Measurements from ENCODE around the gene ZNF831.

Gene ZNF831

DNA sequence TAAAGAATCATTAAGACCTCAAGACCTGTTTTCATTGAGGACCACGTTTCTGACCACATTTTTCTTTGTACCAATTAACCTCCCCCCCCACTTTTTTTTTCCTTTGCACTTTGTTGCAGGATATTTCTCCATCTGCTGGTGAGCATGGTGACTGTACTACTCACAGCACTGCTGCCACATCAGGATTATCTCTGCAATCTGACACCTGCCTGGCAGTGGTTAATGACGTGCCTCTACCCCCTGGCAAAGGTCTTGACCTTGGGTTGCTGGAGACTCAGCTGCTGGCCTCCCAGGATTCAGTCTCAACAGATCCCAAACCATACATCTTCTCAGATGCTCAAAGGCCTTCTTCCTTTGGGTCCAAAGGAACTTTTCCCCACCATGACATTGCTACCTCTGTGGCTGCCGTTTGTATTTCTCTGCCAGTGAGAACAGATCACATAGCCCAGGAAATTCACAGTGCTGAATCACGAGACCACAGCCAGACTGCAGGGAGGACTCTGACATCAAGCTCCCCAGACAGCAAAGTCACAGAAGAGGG is 90.2 kb downstream of the ZNF831 start:
- DNase-seq, result no peak

DNA sequence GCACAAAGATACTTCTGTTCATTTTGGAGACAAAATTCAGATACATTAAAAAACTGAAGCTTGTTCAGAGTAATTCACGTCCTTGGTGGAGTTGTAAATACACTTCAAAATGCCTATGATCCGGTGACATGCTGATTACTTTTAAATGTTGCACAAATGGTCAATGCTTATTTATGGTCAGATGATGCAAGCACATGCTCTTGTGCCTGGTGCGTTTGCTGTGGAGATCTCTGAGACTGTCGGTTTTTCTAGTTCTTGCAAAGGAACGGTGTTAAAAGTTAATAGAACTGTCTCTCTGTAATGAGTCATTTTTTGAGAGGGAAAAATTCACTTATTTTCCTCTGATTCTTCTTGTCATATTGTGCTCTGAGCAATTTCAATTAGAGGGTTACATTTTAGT is 91.6 kb downstream of the ZNF831 start:
- DNase-seq, result no peak

DNA sequence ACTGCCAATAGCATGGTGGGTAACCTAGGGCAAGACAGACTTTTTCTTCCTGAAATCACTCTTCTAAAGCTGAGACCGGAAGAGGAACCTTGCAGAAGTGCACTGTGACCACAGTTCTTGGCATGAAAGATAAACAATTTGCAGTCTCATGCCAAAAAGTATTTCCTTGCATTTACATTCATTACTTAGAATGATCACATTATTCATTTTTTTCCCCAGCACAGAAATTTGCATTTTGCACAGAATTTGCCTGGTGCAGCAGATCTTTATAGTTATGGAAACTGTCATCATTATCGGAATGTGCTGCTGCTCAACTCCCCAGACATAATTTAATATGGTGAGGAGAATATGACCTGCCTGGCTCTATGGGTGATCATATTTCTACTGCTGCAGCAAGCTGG is 94.6 kb downstream of the ZNF831 start:
- DNase-seq, result no peak

DNA sequence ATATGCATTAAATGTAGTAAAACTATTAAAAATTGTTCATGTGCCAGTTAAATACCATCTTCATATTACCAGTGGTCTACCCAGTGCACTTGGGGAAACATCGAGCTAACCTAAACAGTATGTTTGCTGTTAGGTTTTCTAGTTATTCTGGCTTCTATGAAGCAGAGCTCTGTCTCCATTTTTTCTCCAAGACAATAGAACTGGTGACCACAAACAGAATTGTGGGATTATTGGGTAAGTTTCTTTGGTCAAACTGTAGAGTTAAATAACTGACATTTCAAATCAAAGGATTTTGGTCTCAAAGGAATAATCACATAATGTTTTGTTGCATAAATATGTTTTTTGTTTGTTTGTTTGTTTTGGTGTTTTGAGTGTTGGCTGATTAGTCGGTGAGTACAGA is 96.3 kb downstream of the ZNF831 start:
- DNase-seq, result no peak

DNA sequence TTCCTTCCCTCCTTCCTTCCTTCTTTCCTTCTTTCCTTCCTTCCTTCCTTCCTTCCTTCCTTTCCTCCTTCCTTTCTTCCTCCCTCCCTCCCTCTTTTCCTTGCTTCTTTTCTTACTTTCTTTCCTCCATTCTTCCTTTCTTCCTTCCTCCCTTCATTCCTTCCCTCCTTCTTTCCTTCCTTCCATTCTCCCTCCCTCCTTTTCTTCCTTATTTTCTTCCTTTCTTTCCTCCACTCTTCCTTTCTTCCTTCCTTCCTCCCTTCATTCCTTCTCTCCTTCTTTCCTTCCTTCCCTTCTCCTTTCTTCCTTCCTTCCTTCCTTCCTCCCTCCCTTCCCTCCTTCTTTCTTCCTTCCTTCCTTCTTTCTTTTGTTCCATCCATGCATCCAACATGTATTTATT is 101.7 kb downstream of the ZNF831 start:
- no peak for DNase-seq

DNA sequence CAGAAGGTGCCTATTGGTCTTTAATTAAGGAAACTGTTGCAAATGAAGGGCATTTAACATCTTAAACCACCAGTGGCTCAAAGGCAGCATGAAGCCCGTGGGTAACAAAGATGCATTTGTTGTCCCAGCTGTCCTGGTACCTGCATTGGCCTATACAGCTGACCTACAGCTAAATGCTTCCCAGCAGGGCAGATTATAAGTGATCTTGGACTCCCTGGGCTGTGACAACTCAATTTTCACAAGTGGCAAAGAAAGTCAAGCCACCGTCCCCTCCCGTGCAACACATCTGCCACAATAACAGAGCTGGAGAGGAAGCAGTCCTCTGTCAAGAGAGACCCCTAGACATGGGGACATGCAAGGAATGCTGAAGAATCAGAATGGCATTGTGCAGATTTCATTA is 105.2 kb downstream of the ZNF831 start:
- DNase-seq, result no peak

DNA sequence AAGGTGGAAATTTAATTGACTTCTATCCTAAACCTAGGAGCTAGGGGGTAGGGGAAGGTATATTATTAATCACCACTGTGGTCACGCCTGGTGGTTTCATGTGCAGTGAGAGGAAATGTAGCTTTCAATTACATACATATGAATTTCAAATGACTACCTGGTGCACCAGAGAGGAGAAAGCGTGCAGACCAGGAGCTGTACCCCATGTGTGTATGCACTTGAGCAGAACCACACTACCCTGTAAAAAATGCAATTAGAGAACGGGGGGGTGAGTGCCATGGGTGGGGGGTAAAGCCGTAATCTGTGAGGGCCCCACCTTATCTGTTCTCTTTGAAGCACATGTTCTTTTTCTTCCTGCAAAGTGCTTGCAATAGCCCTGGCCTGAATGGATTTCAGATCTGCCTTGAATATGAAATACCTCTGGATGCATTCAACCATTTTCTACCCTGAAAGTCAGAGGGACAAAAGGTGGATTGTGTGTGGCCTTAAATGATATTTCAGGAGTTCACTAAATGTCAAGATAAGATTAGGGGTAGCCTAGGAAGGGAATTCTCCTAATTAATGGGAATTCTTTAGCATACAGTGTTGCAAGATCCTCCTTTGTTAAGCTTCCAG is 105.9 kb downstream of the ZNF831 start:
- DNase-seq, result no peak

DNA sequence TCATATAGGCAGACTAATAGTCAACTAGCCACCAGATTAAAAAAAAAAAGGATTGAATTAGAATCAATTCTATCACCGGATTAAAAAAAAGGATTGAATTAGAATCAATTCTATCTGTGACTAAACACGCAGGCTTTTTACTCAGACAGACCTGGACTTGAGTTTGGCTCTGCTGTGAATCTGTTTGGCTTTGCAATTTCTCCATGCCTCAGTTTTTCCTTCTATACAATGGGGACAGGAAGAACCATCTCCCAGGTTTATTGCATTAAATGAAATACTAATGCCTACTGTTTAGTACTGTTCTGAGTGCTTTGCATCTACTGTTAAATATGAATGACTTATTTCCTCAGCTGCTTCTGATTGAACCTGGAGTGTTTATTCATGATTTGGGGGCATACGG is 106.8 kb downstream of the ZNF831 start:
- DNase-seq, result no peak

DNA sequence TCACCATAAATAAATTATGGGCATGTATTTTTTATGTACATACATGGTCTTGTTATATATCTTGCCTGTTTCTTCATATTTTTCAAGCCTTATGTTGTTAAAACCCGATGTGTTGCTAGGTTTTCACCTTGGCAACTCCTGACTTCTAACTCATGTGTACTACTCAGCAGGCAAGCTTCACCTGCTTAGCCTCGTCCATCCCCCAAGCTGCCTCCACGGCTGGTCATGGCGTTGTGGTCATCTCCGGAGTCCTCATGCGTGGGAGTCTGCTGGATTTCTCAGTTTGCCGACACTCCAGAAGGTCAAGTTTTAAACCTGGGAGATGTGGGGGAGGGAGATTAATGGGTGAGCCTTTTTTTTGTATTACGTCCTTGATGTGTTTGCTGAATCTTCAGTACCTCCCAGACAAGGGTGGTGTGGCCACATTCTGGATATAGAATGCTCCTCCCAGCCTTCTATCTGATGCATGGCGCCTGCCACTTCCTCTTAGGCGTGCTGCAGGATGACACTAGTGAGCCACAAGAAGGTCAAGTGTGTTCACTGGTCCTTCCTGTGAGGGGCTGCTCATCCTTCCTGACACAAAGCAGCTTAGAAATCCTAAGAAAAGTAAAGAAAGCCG is 110.2 kb downstream of the ZNF831 start:
- no peak for DNase-seq

DNA sequence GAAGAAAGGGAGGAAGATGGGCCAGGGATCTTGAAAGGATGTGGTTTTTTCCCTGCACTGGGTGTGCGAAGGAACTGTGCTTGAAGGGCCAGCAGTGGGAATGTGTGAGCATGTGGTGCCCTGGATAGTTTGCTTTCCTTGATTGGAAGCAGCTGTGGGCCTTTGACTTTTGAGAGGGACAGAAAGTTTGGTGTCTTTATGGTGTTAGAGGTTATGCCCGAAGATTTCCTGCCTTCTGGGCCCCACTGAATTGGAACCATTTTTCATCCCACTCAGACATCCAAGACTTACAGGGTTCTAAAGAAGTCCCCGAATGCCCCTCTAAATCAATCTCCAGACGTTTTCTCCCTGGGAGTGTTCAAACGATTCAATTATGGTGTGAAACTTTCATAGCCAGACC is 113.3 kb downstream of the ZNF831 start:
- DNase-seq, result no peak

DNA sequence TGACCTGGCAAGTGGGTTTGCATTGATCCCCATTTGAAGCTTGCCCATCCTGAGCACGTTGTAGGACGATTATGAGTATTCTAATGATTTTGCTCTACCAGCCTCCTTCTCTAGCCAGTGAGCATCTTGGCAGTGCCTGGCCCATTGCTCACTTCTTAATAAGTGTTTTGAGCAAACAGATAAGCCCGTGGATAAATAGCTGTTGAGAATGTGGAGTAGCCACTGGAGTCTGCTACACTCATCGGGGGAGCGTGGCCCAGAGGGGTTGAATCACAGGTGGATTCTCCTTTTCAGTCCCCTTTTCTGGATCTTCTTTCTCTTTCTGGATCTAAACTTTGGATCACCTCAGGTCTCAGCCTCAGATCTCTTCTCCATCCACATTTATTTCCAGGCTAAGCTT is 120.8 kb downstream of the ZNF831 start:
- DNase-seq, result no peak

DNA sequence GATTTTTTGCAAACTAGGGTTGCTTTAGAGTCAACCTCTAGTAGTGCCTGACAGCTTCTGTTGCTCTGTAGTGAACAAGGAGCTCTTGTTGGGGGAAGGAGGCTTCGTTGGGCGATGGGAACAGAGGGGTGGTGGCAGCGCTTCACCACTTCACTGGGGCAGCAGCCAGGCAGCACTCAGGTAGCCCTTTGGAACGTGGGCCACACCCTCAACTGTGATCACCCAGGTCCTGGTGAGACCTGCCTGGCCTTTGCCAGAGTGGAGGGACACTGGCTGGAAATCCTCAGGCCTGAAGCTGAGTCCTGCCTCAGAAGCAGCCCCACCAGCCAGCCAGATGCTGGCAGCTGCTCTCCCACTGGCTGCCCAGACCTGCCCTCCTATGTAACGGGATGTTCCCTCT is 126.4 kb downstream of the ZNF831 start:
- no peak for DNase-seq

DNA sequence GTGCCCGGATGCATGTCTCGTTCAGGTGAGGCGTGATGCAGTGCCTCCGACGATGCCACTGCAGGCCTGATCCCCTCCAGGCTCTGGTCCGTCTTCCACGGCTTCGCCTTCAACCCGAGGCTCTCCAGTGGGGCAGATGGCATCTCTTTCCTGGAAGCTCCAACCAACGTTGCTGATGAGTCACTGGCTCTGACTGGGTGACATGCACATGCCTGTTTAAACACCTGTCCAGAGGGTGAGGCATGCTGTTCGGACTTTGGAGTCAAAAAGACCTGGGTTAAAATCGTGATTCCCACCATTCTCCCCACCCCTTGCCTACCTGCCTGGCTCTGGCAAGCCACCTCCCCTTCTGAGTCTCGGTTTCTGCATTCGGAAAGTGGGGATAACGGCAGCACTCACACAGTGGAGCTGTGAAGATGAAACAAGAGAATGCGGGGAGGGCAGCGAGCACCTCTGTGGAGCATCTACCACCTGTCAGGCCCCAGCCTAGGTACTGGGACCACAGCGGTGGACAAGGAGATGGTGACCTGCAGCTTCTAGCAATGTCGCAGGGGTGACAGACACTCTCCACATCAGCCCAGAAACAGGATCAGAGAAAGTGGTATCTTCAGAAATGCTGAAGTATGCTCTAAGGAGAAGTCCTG is 128.2 kb downstream of the ZNF831 start:
- DNase-seq, result no peak

DNA sequence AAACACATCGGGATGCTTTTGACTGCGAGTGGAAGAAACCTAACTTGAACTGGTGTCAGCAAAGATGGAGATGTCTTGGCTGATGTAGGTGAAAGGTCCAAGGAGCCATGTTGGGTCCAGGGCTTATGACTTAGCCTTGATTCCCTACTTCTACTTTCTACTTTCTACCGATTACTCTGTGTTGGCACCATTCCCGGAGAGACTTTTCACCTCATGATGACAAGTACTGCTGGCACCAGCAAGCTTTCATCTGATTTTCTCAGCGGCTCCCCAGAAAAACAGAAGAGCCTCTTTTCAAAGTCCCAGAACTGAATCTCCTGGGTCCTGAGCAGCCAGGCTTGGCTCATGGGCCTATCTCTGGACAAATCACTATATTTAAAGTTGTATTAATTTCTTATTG is 131.9 kb downstream of the ZNF831 start:
- no peak for DNase-seq

DNA sequence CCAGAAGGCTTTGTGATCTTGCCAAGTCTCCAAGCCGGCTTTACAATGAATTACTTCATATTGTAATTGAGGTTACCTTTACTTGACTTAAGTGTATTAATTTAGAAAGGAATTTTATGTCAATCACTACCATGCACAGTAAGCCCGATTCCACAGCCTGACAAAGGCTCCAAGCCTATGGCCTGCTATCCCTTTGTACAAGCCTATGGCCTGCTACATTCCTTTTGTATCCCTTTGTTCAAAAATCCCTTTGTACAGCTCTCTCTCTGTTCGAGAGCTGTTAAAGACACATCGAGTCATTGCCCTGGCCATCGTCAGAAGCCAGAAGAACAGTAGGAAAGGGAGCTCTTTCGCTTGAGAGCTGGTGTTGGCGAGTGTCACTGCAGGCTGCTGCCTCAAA is 134.1 kb downstream of the ZNF831 start:
- no peak for DNase-seq

DNA sequence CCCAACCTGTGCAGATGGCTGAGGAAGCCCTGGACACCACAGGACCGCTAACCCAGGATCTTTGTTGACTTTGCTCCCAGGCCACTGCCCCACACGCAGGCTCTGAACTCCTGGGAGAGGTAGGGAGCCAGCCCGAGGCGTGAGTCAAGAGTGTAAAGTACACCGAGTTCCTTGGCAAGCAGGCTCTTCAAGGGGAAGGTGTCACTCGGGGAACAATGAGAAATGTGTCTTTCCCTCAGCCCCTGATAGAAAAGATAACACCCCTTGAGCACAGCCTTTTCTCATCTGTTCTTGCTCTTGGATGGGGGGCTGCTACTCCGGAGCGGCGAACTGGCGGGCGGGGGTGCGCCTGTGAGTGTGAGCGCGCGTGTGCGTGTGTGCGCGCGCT is 136.3 kb downstream of the ZNF831 start:
- no peak for DNase-seq

DNA sequence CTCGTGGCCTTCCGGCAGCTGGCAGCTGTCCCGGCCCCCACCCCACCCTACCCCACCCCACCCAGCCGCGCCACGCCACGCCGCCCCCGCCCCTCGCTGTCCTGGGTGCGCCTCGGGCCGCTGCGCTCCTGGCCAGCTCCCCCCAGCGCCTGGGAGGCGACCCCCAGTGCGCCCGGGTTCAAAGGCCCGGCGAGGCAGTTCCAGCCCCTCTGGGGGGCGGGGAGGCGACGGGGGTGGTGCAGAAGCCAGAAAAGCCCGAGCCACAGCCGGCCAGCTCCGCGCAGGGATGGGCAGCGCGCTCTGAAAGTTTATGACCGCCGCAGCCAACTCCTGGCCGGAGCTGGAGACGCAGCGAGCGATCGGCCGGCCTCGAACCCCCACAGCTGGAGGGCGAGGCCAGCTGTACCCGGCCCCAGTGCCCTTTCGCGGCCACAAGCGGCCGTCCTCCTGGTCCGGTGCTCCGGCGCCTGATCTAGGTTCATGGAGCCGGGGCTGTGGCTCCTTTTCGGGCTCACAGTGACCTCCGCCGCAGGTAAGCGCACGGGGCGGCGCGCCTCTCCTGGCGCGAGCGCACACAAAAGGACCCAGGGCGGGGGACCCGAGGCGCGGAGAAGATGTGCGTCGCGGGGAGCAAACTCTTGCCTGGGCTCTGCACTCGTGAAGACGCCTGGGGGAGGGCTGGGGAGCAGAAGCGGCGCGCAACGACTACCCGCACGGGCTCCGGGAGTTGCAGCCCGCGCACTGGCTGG is 136.9 kb downstream of the ZNF831 start, which contains the start of gene EDN3:
EDN3 (plus strand) TSS at position 279 of the 749 bp plus-strand sequence; CDS start at position 481, 202 bp downstream.
- no peak for DNase-seq

DNA sequence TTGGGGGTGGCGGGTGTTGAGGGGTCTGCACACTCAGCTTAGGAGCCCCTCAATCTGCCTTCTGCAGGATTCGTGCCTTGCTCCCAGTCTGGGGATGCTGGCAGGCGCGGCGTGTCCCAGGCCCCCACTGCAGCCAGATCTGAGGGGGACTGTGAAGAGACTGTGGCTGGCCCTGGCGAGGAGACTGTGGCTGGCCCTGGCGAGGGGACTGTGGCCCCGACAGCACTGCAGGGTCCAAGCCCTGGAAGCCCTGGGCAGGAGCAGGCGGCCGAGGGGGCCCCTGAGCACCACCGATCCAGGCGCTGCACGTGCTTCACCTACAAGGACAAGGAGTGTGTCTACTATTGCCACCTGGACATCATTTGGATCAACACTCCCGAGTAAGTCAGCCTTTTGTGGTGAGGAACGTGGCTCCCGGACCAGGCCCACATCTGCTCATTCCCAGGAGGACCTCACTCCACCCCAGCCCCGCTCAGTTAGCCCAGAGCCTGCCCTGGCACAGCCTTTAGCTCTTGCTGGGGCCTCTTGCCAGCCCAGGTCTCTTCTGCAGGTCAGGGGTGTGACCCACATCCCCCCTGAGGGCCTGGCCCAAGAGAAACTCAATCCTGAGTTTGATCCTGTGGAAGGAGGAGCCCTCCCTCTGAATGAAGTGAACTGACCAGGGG is 137.9 kb downstream of the ZNF831 start:
- no peak for DNase-seq

DNA sequence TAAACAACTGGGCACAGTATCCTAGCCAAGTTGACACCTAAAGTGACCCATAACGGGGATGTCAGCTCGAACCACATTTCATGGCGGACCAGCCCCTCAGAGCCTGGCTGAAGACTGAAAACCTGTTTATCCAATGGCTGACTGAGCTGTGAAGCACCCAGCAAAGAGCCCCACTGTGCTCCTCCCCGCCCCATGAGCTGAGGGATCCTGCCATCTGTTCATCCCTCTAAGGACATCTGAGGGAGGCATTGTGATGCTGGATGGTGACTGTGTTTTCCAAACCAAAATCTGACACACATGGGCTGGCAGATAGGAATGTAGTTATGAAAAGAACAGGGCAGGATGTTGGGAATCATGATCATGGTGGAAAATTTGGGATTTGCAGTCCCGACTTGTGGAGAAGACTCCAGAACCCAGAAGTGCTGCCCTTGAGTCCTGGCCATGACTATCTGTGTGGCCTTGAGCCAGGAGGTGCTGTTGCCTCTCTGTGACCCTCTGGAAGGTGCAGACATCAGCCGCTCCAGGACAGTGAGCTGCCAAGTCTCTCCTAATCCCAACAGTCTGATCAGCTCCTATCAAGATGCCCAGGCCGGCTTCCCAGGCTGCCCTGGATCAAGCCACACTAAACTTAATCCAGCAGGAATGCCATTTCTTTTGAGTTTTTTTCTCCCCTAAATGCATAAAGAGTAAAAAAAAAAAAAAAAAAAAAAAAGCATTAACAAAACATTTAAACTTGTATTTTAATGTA is 142.5 kb downstream of the ZNF831 start:
- no peak for DNase-seq

DNA sequence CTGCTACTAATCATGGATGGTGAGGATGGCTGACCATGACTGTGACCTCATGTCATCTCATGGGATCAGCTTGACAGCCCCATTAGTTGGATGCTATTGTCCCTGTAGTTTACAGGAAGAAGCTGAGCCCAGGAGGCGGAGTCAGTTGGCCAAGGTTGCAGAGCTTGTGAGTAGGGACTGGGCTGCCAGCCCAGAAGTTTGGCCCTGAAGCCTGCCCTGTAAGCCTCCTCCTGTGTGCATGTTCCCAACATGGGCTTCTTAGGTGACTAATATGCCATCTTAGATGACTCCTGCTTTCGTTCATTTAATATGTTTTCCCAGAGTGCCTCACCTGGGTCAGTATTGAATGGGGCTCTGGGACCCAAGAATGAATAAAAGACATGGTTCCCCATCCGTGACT is 143.6 kb downstream of the ZNF831 start:
- DNase-seq, result no peak

All from NCI-H187 (cell line).